ENCODE measurements around the gene RARB.

Gene RARB

DNA sequence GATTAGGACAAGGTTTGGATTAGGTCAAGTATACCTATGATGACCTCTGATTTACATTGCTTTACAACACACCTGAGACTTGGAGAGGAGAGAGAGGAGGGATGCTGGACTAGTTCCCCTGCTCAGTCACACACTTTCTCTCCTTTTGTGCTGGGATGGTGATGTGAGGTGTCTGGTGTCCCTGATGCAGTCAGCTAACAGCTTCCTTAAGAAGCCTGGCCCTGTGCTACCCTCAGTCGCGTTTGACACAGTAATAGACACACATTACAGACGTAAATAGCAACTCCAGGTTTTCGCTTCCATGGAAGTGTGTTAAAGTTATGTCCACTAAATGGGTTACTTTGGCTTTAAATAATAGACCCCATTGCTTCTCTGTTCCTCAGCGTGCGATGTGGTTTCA is 58.9 kb downstream of the RARB start:
- no peak overlapping the region for H3K4me3 ChIP-seq (ENCODE audit: low read depth, low read length, poor library complexity, severe bottlenecking)
- TF ChIP-seq EZH2 (IDR thresholded peaks at IDR 0.05; ENCODE audit: borderline replicate concordance, low read length) (no peak), CTCF (IDR thresholded peaks at IDR 0.05; ENCODE audit: low read length) (no peak)
- no peak overlapping the region for H2AFZ ChIP-seq (ENCODE audit: low read length)
- H3K27ac ChIP-seq (ENCODE audit: low read depth, low read length, poor library complexity, severe bottlenecking): no peak overlapping the region
- no peaks in the 10 kb centered on the region for H3K79me2 ChIP-seq (ENCODE audit: insufficient read depth, low read length)
- H3K4me1 ChIP-seq (ENCODE audit: insufficient read depth, low read length, severe bottlenecking): no peaks in the 10 kb centered on the region
- no peak overlapping the region for H3K4me2 ChIP-seq (ENCODE audit: low read length)
- no peaks in the 10 kb centered on the region for H4K20me1 ChIP-seq (ENCODE audit: insufficient read depth, low read length)
- H3K9me3 ChIP-seq (ENCODE audit: low read length): no peaks in the 10 kb centered on the region
- no peaks in the 10 kb centered on the region for H3F3A ChIP-seq (ENCODE audit: insufficient read depth, low read length)
- H3K27me3 ChIP-seq (ENCODE audit: insufficient read depth, low read length): no peaks in the 10 kb centered on the region
- H3K9ac ChIP-seq (ENCODE audit: low read length): no peak overlapping the region
- no peaks in the 10 kb centered on the region for H3K9me2 ChIP-seq (ENCODE audit: low read depth, low read length)
- no peaks in the 10 kb centered on the region for H3K36me3 ChIP-seq (ENCODE audit: insufficient read depth, low read length)

- no peaks in the 10 kb centered on the region for H3K36me3 ChIP-seq (ENCODE audit: insufficient read depth, low read length)
- H3K9me2 ChIP-seq (ENCODE audit: low read depth, low read length): no peaks in the 10 kb centered on the region
- H2AFZ ChIP-seq (ENCODE audit: low read length): no peak overlapping the region
- H3K27me3 ChIP-seq (ENCODE audit: insufficient read depth, low read length): no peaks in the 10 kb centered on the region
- H3K4me1 ChIP-seq (ENCODE audit: insufficient read depth, low read length, severe bottlenecking): no peaks in the 10 kb centered on the region
- no peak overlapping the region for H3K4me2 ChIP-seq (ENCODE audit: low read length)
- H3F3A ChIP-seq (ENCODE audit: insufficient read depth, low read length): no peaks in the 10 kb centered on the region
- H3K9me3 ChIP-seq (ENCODE audit: low read length): peaks cover 12% of the 10 kb centered on the region; the same call in 1 of the 2 replicates
- no peaks in the 10 kb centered on the region for H4K20me1 ChIP-seq (ENCODE audit: insufficient read depth, low read length)
- no peak overlapping the region for H3K4me3 ChIP-seq (ENCODE audit: low read depth, low read length, poor library complexity, severe bottlenecking)
- H3K79me2 ChIP-seq (ENCODE audit: insufficient read depth, low read length): no peaks in the 10 kb centered on the region
- no peak overlapping the region for H3K27ac ChIP-seq (ENCODE audit: low read depth, low read length, poor library complexity, severe bottlenecking)
- H3K9ac ChIP-seq (ENCODE audit: low read length): no peak overlapping the region
- TF ChIP-seq EZH2 (IDR thresholded peaks at IDR 0.05; ENCODE audit: borderline replicate concordance, low read length): no peak
- no peak for TF ChIP-seq CTCF (IDR thresholded peaks at IDR 0.05; ENCODE audit: low read length)
Observed at GRCh38 chr3:25489858-25490593, 62.0 kb downstream of the RARB start.

GRCh38 chr3:25493246-25493645 is 65.2 kb downstream of the RARB start:
- TF ChIP-seq EZH2 (IDR thresholded peaks at IDR 0.05; ENCODE audit: borderline replicate concordance, low read length): no peak
- TF ChIP-seq CTCF (IDR thresholded peaks at IDR 0.05; ENCODE audit: low read length): no peak
- H3K9me3 ChIP-seq (ENCODE audit: low read length): peaks cover 12% of the 10 kb centered on the region; the same call in 1 of the 2 replicates
- H4K20me1 ChIP-seq (ENCODE audit: insufficient read depth, low read length): no peaks in the 10 kb centered on the region
- no peaks in the 10 kb centered on the region for H3F3A ChIP-seq (ENCODE audit: insufficient read depth, low read length)
- H3K36me3 ChIP-seq (ENCODE audit: insufficient read depth, low read length): no peaks in the 10 kb centered on the region
- H2AFZ ChIP-seq (ENCODE audit: low read length): no peak overlapping the region
- H3K27ac ChIP-seq (ENCODE audit: low read depth, low read length, poor library complexity, severe bottlenecking): no peak overlapping the region
- H3K27me3 ChIP-seq (ENCODE audit: insufficient read depth, low read length): no peaks in the 10 kb centered on the region
- no peaks in the 10 kb centered on the region for H3K79me2 ChIP-seq (ENCODE audit: insufficient read depth, low read length)
- no peaks in the 10 kb centered on the region for H3K4me1 ChIP-seq (ENCODE audit: insufficient read depth, low read length, severe bottlenecking)
- no peak overlapping the region for H3K4me2 ChIP-seq (ENCODE audit: low read length)
- no peak overlapping the region for H3K4me3 ChIP-seq (ENCODE audit: low read depth, low read length, poor library complexity, severe bottlenecking)
- no peak overlapping the region for H3K9ac ChIP-seq (ENCODE audit: low read length)
- H3K9me2 ChIP-seq (ENCODE audit: low read depth, low read length): no peaks in the 10 kb centered on the region
